ENCODE measurements around the gene KIAA1217. TPM values are rescaled to one million over a fixed set of nuclear protein-coding genes. Genes with fewer than 3 reads are reported as not detected.

The KIAA1217 gene
- total and polyA plus RNA-seq, 9 of the 15 experiments (the other 6 are each of a cell fraction or from before 2014, with no cell fraction given), result 0.04 TPM; not detected in 8

GRCh38 chr10:24495666-24496460 lies 286.9 kb downstream of the KIAA1217 start:
- WGBS (ENCODE audit: insufficient coverage, low coverage, missing lambda C conversion rate), result under 1% methylated on average over 10 of the region's 10 CpGs
- CTCF ChIA-PET (ENCODE audit: low intra/inter-chr PET ratio), result no interaction called here

More at GRCh38 chr10:24495666-24496460, 286.9 kb downstream of the KIAA1217 start:
- no peak overlapping the region for H3K9ac ChIP-seq (ENCODE audit: insufficient read depth in 1 of 2, low read depth in 2 of 2, low read length in 2 of 2)
- no peaks in the 10 kb centered on the region for H3K79me2 ChIP-seq (ENCODE audit: control insufficient read depth, insufficient read depth, low read length)
- H3K27me3 ChIP-seq (ENCODE audit: control insufficient read depth in 2 of 2, insufficient read depth in 2 of 2, low read length in 2 of 2), result peaks cover 24 to 34% of the 10 kb centered on the region in 2 experiments; a peak in 4 of 5 replicates
- TF ChIP-seq BCL6 (CRISPR knock-in tag; IDR thresholded peaks at IDR 0.05) (no peak), SMAD4 (CRISPR knock-in tag; conservative IDR thresholded peaks at IDR 0.05) (no peak), XRCC5 (IDR thresholded peaks at IDR 0.05; ENCODE audit: low read depth, low read length) (no peak), ESRRA (IDR thresholded peaks at IDR 0.05; ENCODE audit: borderline replicate concordance, low read depth) (no peak), CREBBP (IDR thresholded peaks at IDR 0.05; ENCODE audit: low read depth, low read length) (no peak), NCOA2 (IDR thresholded peaks at IDR 0.05; ENCODE audit: partially characterized antibody in 2 of 2) (no peak), HEY1 (CRISPR knock-in tag; IDR thresholded peaks at IDR 0.05; ENCODE audit: borderline replicate concordance) (no peak), TFAM (CRISPR knock-in tag; conservative IDR thresholded peaks at IDR 0.05) (no peak), ZNF431 (CRISPR knock-in tag; IDR thresholded peaks at IDR 0.05) (no peak), HOXB6 (CRISPR knock-in tag; IDR thresholded peaks at IDR 0.05; ENCODE audit: borderline replicate concordance) (no peak)
- TF ChIP-seq, protein P1, sequence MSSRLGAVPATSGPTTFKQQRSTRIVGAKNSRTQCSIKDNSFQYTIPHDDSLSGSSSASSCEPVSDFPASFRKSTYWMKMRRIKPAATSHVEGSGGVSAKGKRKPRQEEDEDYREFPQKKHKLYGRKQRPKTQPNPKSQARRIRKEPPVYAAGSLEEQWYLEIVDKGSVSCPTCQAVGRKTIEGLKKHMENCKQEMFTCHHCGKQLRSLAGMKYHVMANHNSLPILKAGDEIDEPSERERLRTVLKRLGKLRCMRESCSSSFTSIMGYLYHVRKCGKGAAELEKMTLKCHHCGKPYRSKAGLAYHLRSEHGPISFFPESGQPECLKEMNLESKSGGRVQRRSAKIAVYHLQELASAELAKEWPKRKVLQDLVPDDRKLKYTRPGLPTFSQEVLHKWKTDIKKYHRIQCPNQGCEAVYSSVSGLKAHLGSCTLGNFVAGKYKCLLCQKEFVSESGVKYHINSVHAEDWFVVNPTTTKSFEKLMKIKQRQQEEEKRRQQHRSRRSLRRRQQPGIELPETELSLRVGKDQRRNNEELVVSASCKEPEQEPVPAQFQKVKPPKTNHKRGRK (tag; IDR thresholded peaks at IDR 0.05), result no peak
- TF ChIP-seq, protein P2, sequence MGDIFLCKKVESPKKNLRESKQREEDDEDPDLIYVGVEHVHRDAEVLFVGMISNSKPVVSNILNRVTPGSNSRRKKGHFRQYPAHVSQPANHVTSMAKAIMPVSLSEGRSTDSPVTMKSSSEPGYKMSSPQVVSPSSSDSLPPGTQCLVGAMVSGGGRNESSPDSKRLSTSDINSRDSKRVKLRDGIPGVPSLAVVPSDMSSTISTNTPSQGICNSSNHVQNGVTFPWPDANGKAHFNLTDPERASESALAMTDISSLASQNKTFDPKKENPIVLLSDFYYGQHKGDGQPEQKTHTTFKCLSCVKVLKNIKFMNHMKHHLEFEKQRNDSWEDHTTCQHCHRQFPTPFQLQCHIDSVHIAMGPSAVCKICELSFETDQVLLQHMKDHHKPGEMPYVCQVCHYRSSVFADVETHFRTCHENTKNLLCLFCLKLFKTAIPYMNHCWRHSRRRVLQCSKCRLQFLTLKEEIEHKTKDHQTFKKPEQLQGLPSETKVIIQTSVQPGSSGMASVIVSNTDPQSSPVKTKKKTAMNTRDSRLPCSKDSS (IDR thresholded peaks at IDR 0.05; ENCODE audit: low read depth, partially characterized antibody), result no peak
- H3K9me1 ChIP-seq (ENCODE audit: control insufficient read depth, insufficient read depth, low read length), result no peaks in the 10 kb centered on the region
- no peaks in the 10 kb centered on the region for H3K9me3 ChIP-seq (replicated peaks; ENCODE audit: control insufficient read depth, insufficient read depth, low read depth, low read length)
- no peak overlapping the region for H3K4me2 ChIP-seq (ENCODE audit: insufficient read depth, low read length)
- H3K4me3 ChIP-seq, result no peak overlapping the region
- no peak for ATAC-seq
- H4K20me1 ChIP-seq (replicated peaks; ENCODE audit: control insufficient read depth, insufficient read depth, low read length), result no peaks in the 10 kb centered on the region
- POLR2A ChIA-PET, result no interaction called here
- H3K27ac ChIP-seq (ENCODE audit: extremely low read depth, low read depth, low read length), result no peak overlapping the region
- no peak for FAIRE-seq
- DNase-seq (ENCODE audit: extremely low read depth in 1 of 4, low spot score in 3 of 4), result no peak
- H2AFZ ChIP-seq (ENCODE audit: low read depth, low read length), result no peak overlapping the region
- H3K4me1 ChIP-seq (replicated peaks in 1 of 2; ENCODE audit: control insufficient read depth in 2 of 2, insufficient read depth in 2 of 2, low read length in 2 of 2), result no peaks in the 10 kb centered on the region
- in situ Hi-C loops (cut with MboI), result no loop called here
- no peaks in the 10 kb centered on the region for H3K36me3 ChIP-seq (ENCODE audit: control insufficient read depth, insufficient read depth, low read length)
- BruUV-seq (replicated peaks), result no TSS peak
- intact Hi-C loops (cut with micrococcal nuclease), result no loop called here
